Right lobe of liver (tissue), 4 donors: ENCODE measurements around the gene FEZ2.

Experiments used
- POLR2A ChIP-seq: fragments of 450-650 bp; IDR thresholded peaks from one replicate; pipeline ENCODE4 v1.6.1; 2017; ENCODE audit warnings: antibody characterized with exemption, mild to moderate bottlenecking
- TF ChIP-seq, protein P1 (sequence below), 4 donors: fragments of 200-600 bp in 3 of 4; fragments of 450-650 bp in 1 of 4; IDR thresholded peaks; one replicate each; pipeline versions ENCODE4 v1.5.1 to v1.8.0; 2016 to 2022; ENCODE audit warnings: antibody characterized with exemption in 4 of 4, mild to moderate bottlenecking in 2 of 4
- donor health status: DM: no; HTN: no; CAD: no.
- donor health status: DM: no; HTN: no; CAD: no.
- donor health status: DM: no; HTN: yes; CAD: no.

DNA sequence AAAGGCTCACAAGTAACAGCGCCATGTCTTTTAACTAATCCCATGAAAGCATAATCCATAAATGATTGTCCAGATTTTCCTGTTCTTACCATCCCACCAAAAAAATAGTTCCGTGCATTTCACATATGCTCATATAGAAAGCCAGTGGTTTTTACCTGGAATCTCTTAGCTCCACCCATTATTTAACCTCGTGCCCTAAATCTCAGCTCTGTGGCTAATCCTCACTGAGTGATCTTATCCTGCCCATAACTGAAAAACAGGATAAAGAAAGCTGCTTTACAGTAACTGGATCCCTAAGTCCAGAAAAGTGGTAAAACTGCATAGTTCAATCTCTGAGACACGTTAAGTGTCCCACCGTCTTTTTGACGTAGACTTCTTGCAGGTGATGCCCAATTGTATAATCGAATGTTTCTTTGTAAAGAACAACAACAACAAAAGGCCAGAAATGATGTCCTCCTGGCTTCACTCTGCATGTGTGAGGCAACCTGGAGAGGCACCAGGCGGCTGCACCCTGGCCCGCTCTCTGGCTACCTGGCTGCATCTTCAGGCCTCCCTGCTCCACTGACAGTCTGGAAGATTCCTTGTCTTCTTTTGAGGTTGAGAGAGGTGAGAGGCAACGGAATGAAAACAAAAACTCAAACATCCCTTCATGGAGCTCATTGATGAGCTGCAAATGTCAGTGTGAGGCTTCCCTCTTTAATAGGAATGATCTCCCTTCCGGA, 38.6 kb downstream of the FEZ2 start:
- TF ChIP-seq, protein P1, sequence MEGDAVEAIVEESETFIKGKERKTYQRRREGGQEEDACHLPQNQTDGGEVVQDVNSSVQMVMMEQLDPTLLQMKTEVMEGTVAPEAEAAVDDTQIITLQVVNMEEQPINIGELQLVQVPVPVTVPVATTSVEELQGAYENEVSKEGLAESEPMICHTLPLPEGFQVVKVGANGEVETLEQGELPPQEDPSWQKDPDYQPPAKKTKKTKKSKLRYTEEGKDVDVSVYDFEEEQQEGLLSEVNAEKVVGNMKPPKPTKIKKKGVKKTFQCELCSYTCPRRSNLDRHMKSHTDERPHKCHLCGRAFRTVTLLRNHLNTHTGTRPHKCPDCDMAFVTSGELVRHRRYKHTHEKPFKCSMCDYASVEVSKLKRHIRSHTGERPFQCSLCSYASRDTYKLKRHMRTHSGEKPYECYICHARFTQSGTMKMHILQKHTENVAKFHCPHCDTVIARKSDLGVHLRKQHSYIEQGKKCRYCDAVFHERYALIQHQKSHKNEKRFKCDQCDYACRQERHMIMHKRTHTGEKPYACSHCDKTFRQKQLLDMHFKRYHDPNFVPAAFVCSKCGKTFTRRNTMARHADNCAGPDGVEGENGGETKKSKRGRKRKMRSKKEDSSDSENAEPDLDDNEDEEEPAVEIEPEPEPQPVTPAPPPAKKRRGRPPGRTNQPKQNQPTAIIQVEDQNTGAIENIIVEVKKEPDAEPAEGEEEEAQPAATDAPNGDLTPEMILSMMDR (IDR thresholded peaks at IDR 0.05): no peak
- TF ChIP-seq POLR2A: no peak
